Fibroblast of skin of back (primary cell): ENCODE data around the gene RFX2.
A peak's percentile ranks its signal among the peaks of the same experiment; 100 is the strongest.

ENCODE experiments used
- DNase-seq: peaks from one replicate; pipeline ENCODE4 v3.0.0-alpha.2; 2013

RFX2 gene

DNA sequence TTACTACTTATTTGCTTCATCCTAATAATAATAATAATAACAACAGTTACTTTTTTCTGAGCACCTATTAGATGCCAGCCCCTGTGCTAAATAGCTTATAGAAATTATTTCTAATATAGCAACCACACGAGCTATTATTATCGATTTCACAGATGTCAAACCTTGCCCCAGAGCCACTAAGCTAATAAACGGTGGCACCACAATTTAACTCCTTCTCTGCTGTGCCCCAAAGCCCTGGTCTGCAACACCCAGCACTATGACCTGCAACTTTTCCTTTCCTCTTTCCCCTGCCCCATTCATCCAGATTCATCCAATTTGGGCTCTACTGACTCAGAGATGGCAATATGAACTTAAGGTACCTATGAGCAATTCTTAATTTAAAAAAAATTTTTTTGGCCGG, 6.4 kb downstream of the RFX2 start:
- DNase-seq: no peak

- DNase-seq: peak; percentile 95
Measured at GRCh38 chr19:6103217-6103644, 7.1 kb downstream of the RFX2 start.

- DNase-seq: no peak
Measured at GRCh38 chr19:6101991-6102390, 8.3 kb downstream of the RFX2 start.

DNA sequence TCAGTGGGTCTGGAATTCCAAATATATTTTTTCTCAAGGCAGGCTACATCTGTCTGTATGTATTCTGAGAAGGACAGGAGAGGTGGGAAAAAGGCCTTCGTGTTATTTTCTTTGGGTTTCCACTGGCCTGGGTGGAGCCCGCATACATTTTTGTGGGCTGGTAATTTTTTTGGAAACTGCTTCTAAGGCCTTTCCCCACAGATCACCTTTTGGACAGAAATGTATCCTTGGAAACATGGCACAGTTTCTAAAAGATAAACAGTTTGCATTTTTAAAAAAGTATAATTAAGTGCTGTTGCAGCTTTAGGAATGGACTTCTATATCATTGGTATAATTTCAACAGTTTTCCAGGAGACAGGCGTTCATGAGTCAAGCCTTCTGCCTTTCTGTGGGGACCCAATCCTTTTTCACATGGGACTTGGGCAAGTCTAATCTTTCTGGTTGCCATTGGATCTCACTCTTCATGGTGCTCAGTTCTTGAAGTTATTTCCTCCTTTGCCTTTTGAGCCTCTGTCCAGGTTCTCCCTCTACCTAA, 8.9 kb downstream of the RFX2 start:
- no peak for DNase-seq

GRCh38 chr19:6100284-6100915, 9.9 kb downstream of the RFX2 start:
- no peak for DNase-seq

DNA sequence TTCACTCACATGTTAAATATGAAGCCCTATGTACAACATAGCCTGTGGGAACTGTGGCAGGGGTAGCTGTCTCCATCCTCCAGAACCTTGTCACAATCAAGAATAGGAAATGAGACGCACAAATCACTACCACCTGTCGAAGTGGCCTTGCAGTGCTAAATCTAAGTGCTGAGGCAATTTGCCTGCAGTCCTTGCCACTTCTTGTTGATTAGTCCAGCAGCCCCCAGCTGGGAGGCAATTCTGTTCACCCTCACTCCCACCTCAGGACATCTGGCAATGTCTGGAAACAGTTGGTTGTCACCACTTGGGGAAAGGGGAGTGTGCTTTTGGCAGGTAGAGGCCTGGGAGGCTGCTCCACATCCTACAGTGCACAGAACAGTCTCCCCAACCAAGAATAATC, 10.7 kb downstream of the RFX2 start:
- DNase-seq: no peak

DNA sequence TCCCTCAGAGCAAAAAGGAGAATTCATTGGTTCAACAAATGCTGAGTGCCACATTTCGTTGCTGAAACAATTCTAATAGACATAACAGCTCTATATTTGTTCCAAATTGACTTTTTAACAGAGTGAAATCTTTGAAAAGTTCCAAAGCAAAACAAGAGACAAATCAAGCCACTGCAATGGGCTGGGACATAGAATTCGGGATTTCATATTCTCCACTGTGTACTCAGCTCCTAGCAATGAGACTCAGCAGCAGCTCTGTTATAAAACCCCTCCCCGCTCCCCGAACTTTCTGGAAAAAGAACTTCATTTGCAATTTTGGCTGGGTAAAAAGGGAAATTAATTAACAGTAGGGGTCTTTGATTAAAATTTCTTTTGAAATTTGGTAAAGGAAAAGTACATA, 11.3 kb downstream of the RFX2 start:
- no peak for DNase-seq

DNA sequence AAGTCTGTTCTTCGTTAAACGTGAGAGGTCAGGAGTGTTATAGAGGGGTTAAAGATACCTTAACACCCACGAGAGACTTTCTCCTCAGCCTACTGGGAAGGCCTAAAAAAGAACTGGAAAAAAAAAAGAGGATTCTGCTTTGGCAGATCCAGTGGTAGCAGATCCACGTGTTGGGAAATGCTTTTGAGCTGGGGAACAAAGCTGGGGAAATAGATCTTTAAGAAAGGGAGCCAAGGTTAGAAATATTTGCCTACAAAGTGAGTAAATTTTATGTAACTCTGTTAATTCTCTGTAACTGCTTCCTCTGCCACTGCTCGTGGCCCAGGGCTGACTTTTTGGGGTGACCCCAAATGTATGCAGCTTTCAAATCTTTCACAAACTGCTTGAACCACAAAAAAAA, 11.7 kb downstream of the RFX2 start:
- no peak for DNase-seq

DNA sequence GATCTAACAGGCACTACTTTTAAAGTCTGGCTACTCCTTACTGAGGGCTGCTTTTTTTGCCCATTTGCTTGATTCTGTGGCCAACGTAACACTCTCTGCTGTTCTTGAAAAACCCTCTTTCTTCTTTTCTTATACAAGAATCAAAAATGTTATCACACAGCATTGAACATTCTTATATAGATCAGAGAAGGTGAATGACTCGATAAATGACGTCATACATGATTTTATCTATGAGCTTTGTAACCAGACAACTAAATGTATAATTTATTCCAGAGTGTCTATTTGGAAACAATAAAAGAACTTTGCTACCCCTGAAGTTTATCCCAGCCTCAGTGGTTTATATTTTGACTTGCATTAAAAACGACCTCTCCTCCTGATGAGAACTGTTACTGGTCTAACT, 12.4 kb downstream of the RFX2 start:
- DNase-seq: no peak

- no peak for DNase-seq
Measured at GRCh38 chr19:6095760-6096159, 14.5 kb downstream of the RFX2 start.

- peak; percentile 95 for DNase-seq
Measured at GRCh38 chr19:6092329-6093286, 17.7 kb downstream of the RFX2 start.

DNA sequence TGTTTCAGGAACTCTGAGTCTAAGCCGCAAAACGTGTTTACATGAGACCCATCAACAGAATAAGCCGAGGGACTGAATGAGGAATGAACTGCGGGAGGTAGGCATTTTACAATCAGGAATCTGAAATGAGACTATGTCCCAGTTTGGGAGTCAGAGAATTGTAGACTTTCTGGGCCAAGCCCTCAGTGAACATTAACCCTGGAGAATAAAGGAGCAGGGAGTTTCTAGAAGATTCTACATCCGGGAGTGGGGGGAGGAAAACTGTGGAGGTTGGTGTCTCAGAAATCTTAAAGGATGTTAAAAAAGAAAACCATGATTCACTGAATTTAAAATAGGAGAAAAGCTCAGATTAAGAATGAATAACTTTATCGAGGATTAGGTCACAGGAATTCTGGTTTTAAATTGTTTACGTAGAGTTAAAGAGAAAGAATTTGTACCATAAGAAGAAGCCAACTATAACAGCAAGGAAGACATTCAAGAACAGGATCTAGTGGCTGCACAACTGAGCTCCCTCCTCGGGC, 18.5 kb downstream of the RFX2 start:
- peak; percentile 79 for DNase-seq

DNA sequence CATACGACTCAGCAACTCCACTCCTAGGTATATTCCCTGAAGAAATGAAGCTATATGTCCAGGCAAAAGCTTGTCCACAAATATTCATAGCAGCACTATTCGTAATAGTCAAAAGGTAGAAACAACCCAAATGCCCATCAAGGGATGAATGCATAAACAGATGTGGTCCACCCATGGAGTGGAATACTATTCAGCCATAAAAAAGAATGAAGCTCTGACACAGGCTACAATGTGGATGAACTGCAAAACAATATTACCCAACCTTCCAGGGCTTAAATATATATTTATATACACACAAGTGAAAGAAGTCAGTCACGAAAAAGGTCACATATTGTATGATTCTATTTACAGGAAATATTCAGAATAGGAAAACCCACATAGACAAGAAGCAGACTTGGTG, 19.7 kb downstream of the RFX2 start:
- DNase-seq: no peak

GRCh38 chr19:6088602-6089049, 21.7 kb downstream of the RFX2 start:
- peak; percentile 66 for DNase-seq

- DNase-seq: no peak
Measured at GRCh38 chr19:6087074-6087571, 23.2 kb downstream of the RFX2 start.

- DNase-seq: peak; percentile 53
Measured at GRCh38 chr19:6086068-6086788, 24.1 kb downstream of the RFX2 start.

GRCh38 chr19:6084821-6085220, 25.5 kb downstream of the RFX2 start:
- DNase-seq: no peak

DNA sequence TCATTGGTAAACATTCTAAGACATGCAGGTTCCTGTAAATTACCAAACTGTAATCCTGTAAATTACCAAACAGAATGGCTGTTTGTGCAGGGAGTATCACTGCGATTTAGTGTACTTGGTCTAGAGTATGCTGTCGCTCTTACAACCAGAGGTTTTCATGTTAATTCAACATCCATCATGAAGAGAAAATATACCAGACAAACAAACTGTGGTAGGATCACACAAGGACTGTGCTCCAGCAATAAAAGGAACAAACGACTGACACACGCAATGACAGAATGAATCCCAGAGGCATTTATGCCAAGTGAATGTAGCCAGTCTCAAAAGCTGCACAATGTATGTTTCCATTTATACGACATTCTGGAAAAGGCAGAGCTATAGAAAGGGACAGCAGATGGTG, 31.2 kb downstream of the RFX2 start:
- DNase-seq: no peak

- no peak for DNase-seq
Measured at GRCh38 chr19:6078068-6078467, 32.2 kb downstream of the RFX2 start.

GRCh38 chr19:6076675-6077463, 33.4 kb downstream of the RFX2 start:
- peak; percentile 94 for DNase-seq

- DNase-seq: no peak
Measured at GRCh38 chr19:6076291-6076665, 34.0 kb downstream of the RFX2 start.
